Karpas-422 (cell line): ENCODE data around the gene ARHGAP40. TPM values are rescaled to one million over a fixed set of nuclear protein-coding genes. Genes with fewer than 3 reads are reported as not detected.

Experiments
- DNase-seq: peaks from one replicate; pipeline ENCODE4 v3.0.0-alpha.2; 2015
- H2AFZ ChIP-seq: fragments of 200-600 bp; sonication (generic); 2 replicates; pipeline ENCODE4 v1.6.1; 2014; ENCODE audit warnings: antibody characterized with exemption, low read length, mixed read lengths
- H3K27ac ChIP-seq: fragments of 200-600 bp; sonication (generic); 2 replicates; pipeline ENCODE4 v1.5.1; 2014; ENCODE audit warnings: mild to moderate bottlenecking, low read length, moderate library complexity
- H3K27me3 ChIP-seq: fragments of 200-600 bp; sonication (generic); 2 replicates; pipeline ENCODE4 v1.6.1; 2014; ENCODE audit warnings: low read length, mixed read lengths
- H3K36me3 ChIP-seq: fragments of 200-600 bp; sonication (generic); 2 replicates; pipeline ENCODE4 v1.6.1; 2014; ENCODE audit warnings: low read length, mixed read lengths; ENCODE audit not compliant: insufficient read depth
- H3K4me1 ChIP-seq: fragments of 200-600 bp; sonication (generic); 2 replicates; pipeline ENCODE4 v1.6.1; 2014; ENCODE audit warnings: mild to moderate bottlenecking, low read length, mixed read lengths
- H3K4me2 ChIP-seq: fragments of 200-600 bp; sonication (generic); 2 replicates; pipeline ENCODE4 v1.6.1; 2014; ENCODE audit warnings: low read length, low read depth, mild to moderate bottlenecking; ENCODE audit not compliant: poor library complexity, severe bottlenecking
- H3K4me3 ChIP-seq: fragments of 200-600 bp; sonication (generic); 2 replicates; pipeline ENCODE4 v1.5.1; 2014; ENCODE audit warnings: mild to moderate bottlenecking, antibody characterized with exemption, low read length, mixed read lengths
- H3K79me2 ChIP-seq: fragments of 200-600 bp; sonication (generic); 2 replicates; pipeline ENCODE4 v1.6.1; 2014; ENCODE audit warnings: mild to moderate bottlenecking, low read length, mixed read lengths
- H3K9ac ChIP-seq: fragments of 200-600 bp; sonication (generic); 2 replicates; pipeline ENCODE4 v1.6.0; 2014; ENCODE audit warnings: low read length
- H3K9me2 ChIP-seq: fragments of 200-600 bp; sonication (generic), shearing (Covaris generic); replicated peaks from 2 replicates; pipeline ENCODE4 v1.6.0; 2014; ENCODE audit warnings: mild to moderate bottlenecking, low read length, moderate library complexity; ENCODE audit not compliant: insufficient read depth
- H3K9me3 ChIP-seq: fragments of 300-700, 200-600 bp; sonication (generic); 2 replicates; pipeline ENCODE4 v1.6.1; 2014; ENCODE audit warnings: low read length, mixed read lengths
- H4K20me1 ChIP-seq: fragments of 200-600 bp; sonication (generic); 2 replicates; pipeline ENCODE4 v1.6.1; 2014; ENCODE audit warnings: mild to moderate bottlenecking, antibody characterized with exemption, low read length, low read depth; ENCODE audit not compliant: insufficient read depth
- total RNA-seq: library from RNA; depleted of rRNA; stranded (reverse); fragments of >200 nt; shearing (Covaris generic); gene quantifications from 2 replicates; pipeline ENCODE4 v1.2.3, GENCODE V29; 2014; ENCODE audit warnings: low replicate concordance

The ARHGAP40 gene
- total RNA-seq, 1 experiment from 2014 or later = not detected

- Histone ChIP-seq H3K79me2 (no peaks in the 10 kb centered on the region), H3K4me3 (no peak overlapping the region), H3K36me3 (peaks cover 23% of the 10 kb centered on the region; the same call in 1 of the 2 replicates), H3K27ac (no peak overlapping the region), H3K4me2 (no peak overlapping the region), H3K9ac (no peak overlapping the region), H3K27me3 (no peaks in the 10 kb centered on the region), H2AFZ (no peak overlapping the region), H3K4me1 (no peaks in the 10 kb centered on the region), H3K9me3 (no peaks in the 10 kb centered on the region), H3K9me2 (no peaks in the 10 kb centered on the region), H4K20me1 (no peaks in the 10 kb centered on the region)
- no peak for DNase-seq
These were observed 35.5 kb upstream of the ARHGAP40 start for GRCh38 chr20:38566036-38566598.

- Histone ChIP-seq H2AFZ (no peak overlapping the region), H3K9ac (no peak overlapping the region), H3K27me3 (no peaks in the 10 kb centered on the region), H3K4me2 (no peak overlapping the region), H4K20me1 (no peaks in the 10 kb centered on the region), H3K4me1 (no peaks in the 10 kb centered on the region), H3K9me2 (no peaks in the 10 kb centered on the region), H3K36me3 (peaks cover 35% of the 10 kb centered on the region), H3K4me3 (no peak overlapping the region), H3K79me2 (no peaks in the 10 kb centered on the region), H3K27ac (no peak overlapping the region), H3K9me3 (no peaks in the 10 kb centered on the region)
- no peak for DNase-seq
These were observed 31.7 kb upstream of the ARHGAP40 start for GRCh38 chr20:38569747-38570525.

GRCh38 chr20:38573413-38573812, 28.2 kb upstream of the ARHGAP40 start:
- H3K4me3 ChIP-seq = no peak overlapping the region
- no peak overlapping the region for H3K9ac ChIP-seq
- no peak overlapping the region for H3K4me2 ChIP-seq
- no peaks in the 10 kb centered on the region for H3K9me2 ChIP-seq
- H3K79me2 ChIP-seq = no peaks in the 10 kb centered on the region
- no peaks in the 10 kb centered on the region for H3K9me3 ChIP-seq
- no peaks in the 10 kb centered on the region for H3K27me3 ChIP-seq
- no peak overlapping the region for H2AFZ ChIP-seq
- no peaks in the 10 kb centered on the region for H3K4me1 ChIP-seq
- peaks cover 36% of the 10 kb centered on the region for H3K36me3 ChIP-seq
- no peak for DNase-seq
- no peak overlapping the region for H3K27ac ChIP-seq
- H4K20me1 ChIP-seq = no peaks in the 10 kb centered on the region

GRCh38 chr20:38579219-38579910, 22.2 kb upstream of the ARHGAP40 start:
- H3K9me2 ChIP-seq = no peaks in the 10 kb centered on the region
- no peak overlapping the region for H2AFZ ChIP-seq
- DNase-seq = no peak
- no peak overlapping the region for H3K4me2 ChIP-seq
- no peak overlapping the region for H3K9ac ChIP-seq
- no peaks in the 10 kb centered on the region; the same call in 1 of the 2 replicates for H4K20me1 ChIP-seq
- no peaks in the 10 kb centered on the region for H3K27me3 ChIP-seq
- H3K36me3 ChIP-seq = peaks cover 13% of the 10 kb centered on the region
- no peak overlapping the region for H3K27ac ChIP-seq
- H3K4me3 ChIP-seq = no peak overlapping the region
- H3K79me2 ChIP-seq = no peaks in the 10 kb centered on the region
- H3K9me3 ChIP-seq = no peaks in the 10 kb centered on the region
- peaks cover 4% of the 10 kb centered on the region for H3K4me1 ChIP-seq

- H3K4me1 ChIP-seq = peaks cover 4% of the 10 kb centered on the region
- H3K27ac ChIP-seq = no peak overlapping the region
- H3K9me3 ChIP-seq = no peaks in the 10 kb centered on the region
- H3K4me3 ChIP-seq = no peak overlapping the region
- no peak overlapping the region for H3K4me2 ChIP-seq
- H3K79me2 ChIP-seq = no peaks in the 10 kb centered on the region
- H3K9me2 ChIP-seq = no peaks in the 10 kb centered on the region
- no peak for DNase-seq
- peaks cover 8% of the 10 kb centered on the region; the same call in 1 of the 2 replicates for H3K36me3 ChIP-seq
- no peak overlapping the region for H3K9ac ChIP-seq
- H3K27me3 ChIP-seq = no peaks in the 10 kb centered on the region
- no peaks in the 10 kb centered on the region; the same call in 1 of the 2 replicates for H4K20me1 ChIP-seq
- no peak overlapping the region for H2AFZ ChIP-seq
These were observed 21.7 kb upstream of the ARHGAP40 start for GRCh38 chr20:38579921-38580320.

GRCh38 chr20:38581013-38581412, 20.6 kb upstream of the ARHGAP40 start, which contains the start of gene ADIG:
Gene ADIG (plus strand): TSS chr20:38581197. CDS start chr20:38581251, 54 bp downstream.
- no peak for DNase-seq
- Histone ChIP-seq H2AFZ (no peak within 1 kb of the TSS), H3K27me3 (no peaks in the 10 kb centered on the region), H3K27ac (no peak within 1 kb of the TSS), H3K9me2 (no peaks in the 10 kb centered on the region), H3K36me3 (no peaks in the 10 kb centered on the region), H3K79me2 (no peaks in the 10 kb centered on the region), H3K4me2 (no peak within 1 kb of the TSS), H3K9me3 (no peaks in the 10 kb centered on the region), H3K9ac (no peak within 1 kb of the TSS), H3K4me3 (no peak within 1 kb of the TSS), H4K20me1 (no peaks in the 10 kb centered on the region; the same call in 1 of the 2 replicates), H3K4me1 (peaks cover 4% of the 10 kb centered on the region)

- no peaks in the 10 kb centered on the region for H3K9me3 ChIP-seq
- H4K20me1 ChIP-seq = no peaks in the 10 kb centered on the region; the same call in 1 of the 2 replicates
- H3K4me1 ChIP-seq = peaks cover 4% of the 10 kb centered on the region
- no peak overlapping the region for H3K9ac ChIP-seq
- no peak for DNase-seq
- H3K4me2 ChIP-seq = no peak overlapping the region
- H2AFZ ChIP-seq = no peak overlapping the region
- no peak overlapping the region for H3K27ac ChIP-seq
- H3K27me3 ChIP-seq = no peaks in the 10 kb centered on the region
- H3K79me2 ChIP-seq = no peaks in the 10 kb centered on the region
- H3K36me3 ChIP-seq = no peaks in the 10 kb centered on the region
- no peaks in the 10 kb centered on the region for H3K9me2 ChIP-seq
- H3K4me3 ChIP-seq = no peak overlapping the region
These were observed 19.7 kb upstream of the ARHGAP40 start for GRCh38 chr20:38581830-38582358.

- H4K20me1 ChIP-seq = no peaks in the 10 kb centered on the region; the same call in 1 of the 2 replicates
- no peaks in the 10 kb centered on the region for H3K36me3 ChIP-seq
- H2AFZ ChIP-seq = no peak overlapping the region
- no peaks in the 10 kb centered on the region for H3K79me2 ChIP-seq
- no peak overlapping the region for H3K4me2 ChIP-seq
- no peaks in the 10 kb centered on the region for H3K27me3 ChIP-seq
- H3K4me3 ChIP-seq = no peak overlapping the region
- peaks cover 4% of the 10 kb centered on the region for H3K4me1 ChIP-seq
- no peak for DNase-seq
- no peaks in the 10 kb centered on the region for H3K9me3 ChIP-seq
- no peak overlapping the region for H3K9ac ChIP-seq
- H3K9me2 ChIP-seq = no peaks in the 10 kb centered on the region
- H3K27ac ChIP-seq = no peak overlapping the region
These were observed 18.3 kb upstream of the ARHGAP40 start for GRCh38 chr20:38583306-38583705.
